Measurements from ENCODE around the gene CEACAM19.
A peak's percentile ranks its signal among the peaks of the same experiment; 100 is the strongest.
"Not testable (repeated sequence)": the region's sequence is repeated elsewhere in the genome, so short reads cannot be mapped to it uniquely, and the experiment has no call there.

The CEACAM19 gene, protein sequence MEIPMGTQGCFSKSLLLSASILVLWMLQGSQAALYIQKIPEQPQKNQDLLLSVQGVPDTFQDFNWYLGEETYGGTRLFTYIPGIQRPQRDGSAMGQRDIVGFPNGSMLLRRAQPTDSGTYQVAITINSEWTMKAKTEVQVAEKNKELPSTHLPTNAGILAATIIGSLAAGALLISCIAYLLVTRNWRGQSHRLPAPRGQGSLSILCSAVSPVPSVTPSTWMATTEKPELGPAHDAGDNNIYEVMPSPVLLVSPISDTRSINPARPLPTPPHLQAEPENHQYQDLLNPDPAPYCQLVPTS

GRCh38 chr19:44671400-44671799 lies at the start of gene CEACAM19:
Gene CEACAM19 (plus strand): TSS chr19:44671482. CDS start chr19:44671932, 450 bp downstream.
- TF ChIP-seq CTCF (IDR thresholded peaks at IDR 0.05; ENCODE audit: low read depth, low read length, missing control alignments), result no peak
- Histone ChIP-seq H3K36me3 (replicated peaks) (no peaks in the 10 kb centered on the region), H3K27ac (no peak within 1 kb of the TSS), H3K27me3 (replicated peaks) (no peaks in the 10 kb centered on the region), H3K4me3 (ENCODE audit: low read depth, low read length) (no peak within 1 kb of the TSS)
- no peak for DNase-seq
- in situ Hi-C loops (cut with HindIII; ENCODE audit: low pct_ligation_motif_present, low sequenced_read_pairs), result no loop called here

DNA sequence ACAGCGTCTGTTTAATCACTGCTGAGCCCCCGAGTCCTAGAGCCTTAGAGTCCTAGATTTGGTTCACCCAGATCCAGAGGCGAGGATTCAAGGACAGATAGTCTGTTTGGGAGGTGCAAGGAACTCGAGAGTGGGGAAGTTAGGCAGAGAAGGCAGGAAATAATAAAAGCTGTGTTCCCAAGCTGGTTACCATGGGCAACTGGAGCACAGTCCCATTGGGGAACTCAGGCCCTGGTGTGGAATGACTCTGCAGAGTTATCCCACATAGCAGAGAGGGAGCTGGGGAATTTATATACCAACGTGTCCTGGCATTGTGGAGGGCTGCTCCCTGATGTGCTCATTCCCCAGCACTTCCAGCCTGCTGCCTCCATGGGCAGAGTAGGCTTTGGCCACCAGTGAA lies 48.2 kb upstream of the CEACAM19 start:
- Histone ChIP-seq H3K4me3 (ENCODE audit: low read depth, low read length) (no peak overlapping the region), H3K27me3 (replicated peaks) (no peaks in the 10 kb centered on the region), H3K27ac (no peak overlapping the region), H3K36me3 (replicated peaks) (no peaks in the 10 kb centered on the region)
- TF ChIP-seq CTCF (IDR thresholded peaks at IDR 0.05; ENCODE audit: low read depth, low read length, missing control alignments), result no peak
- peak; percentile 39 for DNase-seq
- in situ Hi-C loops (cut with HindIII; ENCODE audit: low pct_ligation_motif_present, low sequenced_read_pairs), result no loop called here

- Histone ChIP-seq H3K36me3 (replicated peaks) (no peaks in the 10 kb centered on the region), H3K27me3 (replicated peaks) (no peaks in the 10 kb centered on the region), H3K4me3 (ENCODE audit: low read depth, low read length) (no peak overlapping the region), H3K27ac (no peak overlapping the region)
- TF ChIP-seq CTCF (IDR thresholded peaks at IDR 0.05; ENCODE audit: low read depth, low read length, missing control alignments), result no peak
- no peak for DNase-seq
- in situ Hi-C loops (cut with HindIII; ENCODE audit: low pct_ligation_motif_present, low sequenced_read_pairs), result no loop called here
Measured at GRCh38 chr19:44623626-44624025, 47.7 kb upstream of the CEACAM19 start.

- in situ Hi-C loops (cut with HindIII; ENCODE audit: low pct_ligation_motif_present, low sequenced_read_pairs), result no loop called here
- H3K27me3 ChIP-seq (replicated peaks), result no peaks in the 10 kb centered on the region
- H3K27ac ChIP-seq, result no peak overlapping the region
- H3K36me3 ChIP-seq (replicated peaks), result no peaks in the 10 kb centered on the region
- H3K4me3 ChIP-seq (ENCODE audit: low read depth, low read length), result no peak overlapping the region
- no peak for TF ChIP-seq CTCF (IDR thresholded peaks at IDR 0.05; ENCODE audit: low read depth, low read length, missing control alignments)
- no peak for DNase-seq
Measured at GRCh38 chr19:44624840-44625354, 46.4 kb upstream of the CEACAM19 start.

DNA sequence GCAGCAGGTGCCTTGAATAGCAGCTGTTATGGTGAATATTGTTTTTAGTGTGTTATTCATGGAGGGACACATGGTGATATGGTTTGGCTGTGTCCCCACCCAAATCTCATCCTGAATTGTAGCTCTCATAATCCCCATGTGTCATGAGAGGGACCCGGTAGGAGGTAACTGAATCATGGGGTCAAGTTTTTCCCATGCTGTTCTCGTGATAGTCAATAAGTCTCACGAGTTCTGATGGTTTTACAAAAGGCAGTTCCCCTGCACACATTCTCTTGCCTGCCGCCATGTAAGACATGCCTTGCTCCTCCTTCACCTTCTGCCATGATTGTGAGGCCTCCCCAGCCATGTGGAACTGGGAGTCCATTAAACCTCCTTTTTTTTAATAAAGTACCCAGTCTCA lies 45.6 kb upstream of the CEACAM19 start:
- H3K27me3 ChIP-seq (replicated peaks); in situ Hi-C loops (cut with HindIII; ENCODE audit: low pct_ligation_motif_present, low sequenced_read_pairs); H3K4me3 ChIP-seq (ENCODE audit: low read depth, low read length); H3K36me3 ChIP-seq (replicated peaks): not testable (repeated sequence)
- H3K27ac ChIP-seq, result peak overlapping the region; percentile 77
- DNase-seq, result peak; percentile 71

DNA sequence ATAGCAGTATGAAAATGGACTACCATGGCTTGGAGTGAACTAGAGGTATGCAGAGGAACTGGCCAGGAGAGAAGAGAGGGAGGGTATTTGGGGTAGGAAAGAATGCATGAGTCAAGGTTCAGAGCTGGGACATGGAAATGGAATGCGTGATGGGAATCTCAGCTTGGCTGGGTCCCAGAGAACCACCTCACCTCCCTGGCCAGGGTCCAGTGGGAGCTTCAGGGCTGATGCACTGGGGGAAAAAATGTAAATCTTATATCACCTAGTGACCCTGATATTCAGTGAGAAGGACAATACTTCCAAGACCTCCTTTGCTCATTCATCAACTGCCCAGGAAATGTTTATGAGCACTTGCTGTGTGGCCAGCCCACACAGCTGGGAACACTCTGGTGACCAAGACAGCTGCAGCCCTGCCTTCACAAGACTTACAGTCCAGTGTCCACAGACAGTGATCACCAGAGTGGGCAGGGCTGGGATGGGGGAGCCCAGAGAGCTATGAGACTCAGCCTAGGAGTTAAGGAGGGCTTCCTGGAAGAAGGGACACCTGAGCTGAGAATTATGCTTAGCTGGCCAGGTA lies 45.1 kb upstream of the CEACAM19 start:
- no peak for TF ChIP-seq CTCF (IDR thresholded peaks at IDR 0.05; ENCODE audit: low read depth, low read length, missing control alignments)
- H3K27ac ChIP-seq, result peak overlapping the region; percentile 77
- H3K4me3 ChIP-seq (ENCODE audit: low read depth, low read length), result no peak overlapping the region
- in situ Hi-C loops (cut with HindIII; ENCODE audit: low pct_ligation_motif_present, low sequenced_read_pairs), result no loop called here
- H3K36me3 ChIP-seq (replicated peaks), result no peaks in the 10 kb centered on the region
- DNase-seq, result peak; percentile 93
- H3K27me3 ChIP-seq (replicated peaks), result no peaks in the 10 kb centered on the region

Measured in brain microvascular endothelial cell (primary cell).